HG03469 (cell line): ENCODE results near the gene ATP6V1C2.
"Not testable (repeated sequence)": the region's sequence is repeated elsewhere in the genome, so short reads cannot be mapped to it uniquely, and the experiment has no call there.

ENCODE experiments used
- ATAC-seq: cut with Tn5 transposase; IDR thresholded peaks from one replicate; pipeline ENCODE4 v1.9.1; 2021; ENCODE audit warnings: mild to moderate bottlenecking, moderate library complexity, moderate number of reproducible peaks; ENCODE audit not compliant: unreplicated experiment

ATP6V1C2 gene

DNA sequence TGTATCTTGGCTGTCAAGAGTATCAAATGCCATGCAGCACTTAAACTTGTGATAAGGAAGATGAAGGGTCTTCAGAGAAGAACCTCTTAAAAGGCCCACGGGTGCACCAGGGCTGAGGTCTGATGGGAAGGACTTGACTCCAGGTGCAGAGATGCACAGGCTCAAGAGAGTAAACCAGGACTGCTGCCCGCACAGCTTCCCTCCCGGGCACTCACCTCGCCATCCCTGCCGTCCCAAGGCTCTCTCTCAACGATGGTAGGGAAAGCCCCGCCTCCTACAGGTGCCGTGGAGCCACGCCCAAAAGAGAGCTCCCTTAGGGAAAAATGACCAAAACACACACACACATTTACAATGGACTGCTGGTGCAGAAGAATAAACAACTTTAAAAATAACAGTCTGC is 63.3 kb downstream of the ATP6V1C2 start:
- no peak for ATAC-seq

GRCh38 chr2:10785260-10785659 is 63.8 kb downstream of the ATP6V1C2 start:
- no peak for ATAC-seq

- ATAC-seq = no peak
Observed at GRCh38 chr2:10786240-10786982, 65.0 kb downstream of the ATP6V1C2 start.

- no peak for ATAC-seq
Observed at GRCh38 chr2:10787176-10787968, 65.9 kb downstream of the ATP6V1C2 start.

DNA sequence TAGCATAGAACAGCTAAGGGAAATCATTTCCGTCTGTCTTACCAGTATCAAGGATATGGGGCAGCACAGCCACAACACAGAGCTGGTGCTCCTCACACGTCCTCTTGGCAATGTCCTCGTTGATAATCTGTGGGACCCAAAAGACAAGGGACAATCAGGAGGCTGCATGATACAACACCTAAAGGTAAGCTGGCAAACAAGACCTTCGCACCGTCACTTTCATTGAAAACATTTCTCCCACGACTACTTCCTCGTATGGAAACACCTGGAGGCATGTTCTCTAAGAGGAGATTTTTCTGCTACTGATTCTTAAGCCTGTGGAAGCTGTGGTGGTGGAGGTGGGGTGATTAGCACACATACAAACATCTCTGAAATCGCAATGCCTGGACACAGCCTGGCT is 67.4 kb downstream of the ATP6V1C2 start:
- no peak for ATAC-seq

DNA sequence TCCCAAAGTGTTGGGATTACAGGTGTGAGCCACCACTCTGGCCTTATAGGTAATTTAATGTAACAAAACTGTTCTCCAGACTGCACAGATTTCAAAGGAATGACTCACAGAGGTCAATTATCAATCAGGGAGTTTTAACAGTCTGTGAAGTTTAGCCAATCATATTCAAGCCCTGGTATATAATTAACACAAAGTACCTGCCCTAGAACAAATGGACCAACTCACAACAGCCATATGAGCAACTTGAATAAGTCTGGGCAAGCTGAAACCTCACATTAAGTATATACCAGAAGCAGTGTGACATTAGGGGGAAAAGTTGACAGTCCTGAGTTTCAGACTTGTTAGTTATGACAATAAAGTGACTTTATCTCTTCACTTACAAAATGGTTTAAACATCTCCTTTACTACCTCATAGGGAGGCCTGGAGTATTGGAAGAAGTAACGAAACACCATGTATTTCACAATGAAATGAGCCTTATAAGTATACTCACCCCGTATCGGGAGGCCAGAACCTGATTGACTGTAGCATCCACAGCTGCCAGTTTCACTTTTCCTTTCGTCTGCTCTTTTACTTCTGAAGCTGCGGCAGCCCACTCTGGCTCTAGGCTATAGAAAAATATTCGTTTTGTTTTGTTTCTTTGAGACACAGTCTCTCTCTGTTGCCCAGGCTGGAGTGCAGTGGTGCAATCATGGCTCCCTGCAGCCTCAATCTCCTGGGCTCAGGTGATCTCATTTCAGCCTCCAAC is 69.0 kb downstream of the ATP6V1C2 start:
- peak; percentile 76 for ATAC-seq

- no peak for ATAC-seq
Observed at GRCh38 chr2:10792001-10792634, 70.7 kb downstream of the ATP6V1C2 start.

DNA sequence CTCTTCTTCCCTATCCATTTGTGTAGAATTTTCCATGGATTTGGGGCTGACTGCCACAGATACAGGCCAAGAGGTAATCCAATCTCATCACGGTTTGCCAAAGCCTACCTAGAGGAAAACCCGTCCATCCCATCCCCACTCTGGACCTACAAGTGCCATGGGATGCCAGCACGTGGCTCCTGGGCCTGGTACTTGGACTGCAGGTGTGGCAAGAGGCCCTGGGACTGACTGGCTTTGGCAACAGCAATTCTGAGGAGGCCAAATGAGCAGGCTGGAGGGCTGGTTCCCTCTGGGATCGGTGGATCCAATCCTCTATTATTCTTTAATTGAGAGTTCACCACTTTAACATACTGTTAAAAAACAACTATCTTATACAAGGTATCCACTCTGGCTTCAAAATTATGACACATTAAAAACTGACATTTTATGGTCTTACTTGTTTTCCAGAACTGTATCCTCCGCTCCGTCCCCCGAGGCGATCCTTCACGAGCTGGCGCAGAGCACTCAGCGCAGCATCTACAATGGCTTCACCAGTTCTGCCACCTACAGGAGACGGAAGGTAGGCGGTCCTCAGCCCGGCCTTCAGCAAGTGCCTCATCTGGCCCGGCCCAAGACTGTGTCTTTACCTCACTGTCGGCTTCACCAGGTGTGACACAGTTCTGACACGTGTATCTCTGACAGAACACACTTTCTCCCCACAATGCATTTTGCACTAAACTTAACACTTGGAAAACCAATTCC is 71.4 kb downstream of the ATP6V1C2 start:
- ATAC-seq = no peak

DNA sequence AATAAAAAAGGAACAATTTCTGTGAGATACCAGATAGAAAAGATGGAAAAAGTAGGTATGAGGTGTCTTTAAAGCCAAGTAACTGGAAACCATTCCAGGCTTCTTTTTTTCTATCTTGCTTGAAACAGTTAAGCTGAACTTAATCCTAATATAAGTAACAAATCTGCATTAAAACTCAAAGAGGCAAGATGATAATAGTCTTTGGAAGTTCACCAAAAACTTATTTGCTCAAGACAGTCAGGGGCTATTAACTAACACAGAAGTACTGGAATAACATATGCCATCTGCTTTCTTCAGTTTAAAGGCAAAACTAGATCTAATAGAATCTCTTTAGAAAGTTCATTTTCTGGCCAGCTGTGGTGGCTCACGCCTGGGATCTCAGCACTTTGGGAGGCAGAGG is 72.4 kb downstream of the ATP6V1C2 start:
- no peak for ATAC-seq

- no peak for ATAC-seq
Observed at GRCh38 chr2:10794876-10795275, 73.4 kb downstream of the ATP6V1C2 start.

GRCh38 chr2:10795508-10796046 is 74.1 kb downstream of the ATP6V1C2 start:
- ATAC-seq = no peak

DNA sequence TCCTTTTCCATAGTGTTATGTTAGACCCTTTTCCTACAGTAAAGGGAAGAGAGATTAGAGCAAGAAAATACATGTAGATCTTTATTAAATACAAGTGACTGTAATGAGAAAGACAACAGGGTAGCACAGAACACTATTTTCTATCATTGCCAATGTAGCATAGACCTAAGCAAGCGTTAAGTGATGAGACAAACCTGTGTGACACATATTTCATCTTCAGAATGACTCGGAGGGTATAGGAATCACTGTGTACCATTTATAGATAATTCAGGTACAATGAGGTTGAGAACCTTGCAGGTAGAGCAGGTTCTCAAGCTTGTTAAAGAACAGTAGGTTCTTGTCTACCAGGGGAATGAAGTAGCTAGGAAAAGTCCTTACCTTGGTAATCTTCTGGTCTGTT is 75.3 kb downstream of the ATP6V1C2 start:
- no peak for ATAC-seq

GRCh38 chr2:10798783-10799182 is 77.4 kb downstream of the ATP6V1C2 start:
- ATAC-seq = no peak

GRCh38 chr2:10800163-10800562 is 78.7 kb downstream of the ATP6V1C2 start:
- ATAC-seq = no peak

- no peak for ATAC-seq
Observed at GRCh38 chr2:10802657-10803056, 81.2 kb downstream of the ATP6V1C2 start.

GRCh38 chr2:10805990-10806389 is 84.6 kb downstream of the ATP6V1C2 start:
- not testable (repeated sequence) for ATAC-seq

DNA sequence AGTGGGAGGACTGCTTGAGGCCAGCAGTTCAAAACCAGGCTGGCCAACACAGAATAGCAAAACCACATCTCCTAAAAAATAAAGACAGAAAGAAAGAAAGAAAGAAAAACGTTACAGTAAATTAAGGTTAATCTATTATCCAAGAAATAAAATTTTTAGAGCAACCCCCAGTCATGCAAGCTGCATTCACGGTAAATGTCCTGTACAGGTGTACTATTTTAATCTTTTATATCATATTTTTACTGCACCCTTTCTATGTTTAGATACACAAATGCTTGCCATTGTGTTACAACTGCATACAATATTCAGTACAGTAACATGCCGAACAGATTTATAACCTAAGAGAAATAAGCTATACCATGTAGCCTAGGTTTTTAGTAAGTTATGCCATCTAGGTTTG is 85.1 kb downstream of the ATP6V1C2 start:
- ATAC-seq = no peak

- peak; percentile 34 for ATAC-seq
Observed at GRCh38 chr2:10810202-10811161, 89.1 kb downstream of the ATP6V1C2 start.

GRCh38 chr2:10811517-10811916 is 90.1 kb downstream of the ATP6V1C2 start:
- no peak for ATAC-seq
